Motor neuron (in vitro differentiated cells): Measurements from ENCODE around the gene ACAA1. TPM values are rescaled to one million over a fixed set of nuclear protein-coding genes. Genes with fewer than 3 reads are reported as not detected.
"Not testable (repeated sequence)": the region's sequence is repeated elsewhere in the genome, so short reads cannot be mapped to it uniquely, and the experiment has no call there.

Source experiments
- ATAC-seq, 8 experiments: fragments of 200-7000 bp; cut with Tn5 transposase; replicated peaks in 6 of 8; 2 replicates each; pipeline ENCODE4 v1.8.0; 2021; ENCODE audit warnings: mild to moderate bottlenecking in 8 of 8, moderate library complexity in 8 of 8
- H3K27ac ChIP-seq, 2 donors: fragments of 250-450 bp; sonication (Bioruptor Pico); 2 replicates each; pipeline ENCODE4 v1.9.0; 2021; ENCODE audit warnings: antibody characterized with exemption in 2 of 2, mild to moderate bottlenecking in 2 of 2, moderate library complexity in 1 of 2
- H3K4me1 ChIP-seq, 2 donors: fragments of 250-450 bp; sonication (Bioruptor Pico); replicated peaks in 1 of 2; 2 replicates each; pipeline ENCODE4 v1.6.1; 2021; ENCODE audit warnings: antibody characterized with exemption in 2 of 2, mild to moderate bottlenecking in 2 of 2, moderate library complexity in 1 of 2
- H3K4me3 ChIP-seq, 5 donors: fragments of 250-450 bp; sonication (Bioruptor Pico); 2 replicates each; pipeline ENCODE4 v1.9.0; 2021; ENCODE audit warnings: antibody characterized with exemption in 5 of 5, mild to moderate bottlenecking in 5 of 5, moderate library complexity in 4 of 5
- WGBS, 10 experiments: fragments of 450-650 bp; shearing (Covaris generic); methylation state at CpG; one replicate each; pipeline ENCODE4 v1.0.0; 2022; 5-methylcytosine and 5-hydroxymethylcytosine counted together
- in situ Hi-C, 9 experiments: fragments of 400-800 bp; cut with MboI; loops; one replicate each; pipeline ENCODE4 v1.15.0; 2021; ENCODE audit warnings: low sequenced_read_pairs in 9 of 9, low pct_unique_long_range_greater_than_20kb in 2 of 9; ENCODE audit not compliant: unreplicated experiment in 9 of 9
- total RNA-seq, 8 experiments: library from RNA; unstranded; fragments of 300-600 nt; gene quantifications; 2 replicates each; pipeline versions ENCODE4 v1.2.3 to v1.2.4, GENCODE V29; 2022

ACAA1 gene
- total RNA-seq, 8 experiments from 2014 or later = 11.3 to 60.3 (median 25.7) TPM

GRCh38 chr3:38138349-38139190 is 1.6 kb upstream of the ACAA1 start, which contains the start of gene MYD88:
TSS of gene MYD88 (plus strand) at chr3:38138661. CDS start at chr3:38138701, 40 bp downstream.
- H3K27ac ChIP-seq = peak within 1 kb of the TSS; percentile 30 to 57
- in situ Hi-C loops = no loop called here
- peak within 1 kb of the TSS; percentile 78 to 97 (median 88) for H3K4me3 ChIP-seq
- ATAC-seq = peak in 3 of 8 experiments; percentile 13 to 26 (median 22)
- 6 to 31% methylated on average over 10 to 23 of the region's 65 CpGs; no CpG with 5 or more reads in 8 of the 10 experiments for WGBS, 10 experiments
- peaks cover 12 to 16% of the 10 kb centered on the region in 2 donors for H3K4me1 ChIP-seq

- in situ Hi-C loops = no loop called here
- WGBS, 10 experiments = 0 to 67% (median 21%) methylated on average over 2 to 13 of the region's 22 CpGs; no CpG with 5 or more reads in 1 of the 10 experiments
- peak in 1 of 8 experiments; percentile 20 for ATAC-seq
- peak overlapping the region; percentile 30 to 57 for H3K27ac ChIP-seq
- H3K4me3 ChIP-seq = peak overlapping the region; percentile 78 to 97 (median 88)
- peaks cover 12 to 16% of the 10 kb centered on the region in 2 donors for H3K4me1 ChIP-seq
Observed at GRCh38 chr3:38137615-38138348, 855 bp upstream of the ACAA1 start.

GRCh38 chr3:38136393-38136776 is 542 bp downstream of the ACAA1 start:
- 0 to 17% (median 4%) methylated on average over 1 to 18 of the region's 20 CpGs; no CpG with 5 or more reads in 5 of the 10 experiments for WGBS, 10 experiments
- Histone ChIP-seq H3K27ac (peak overlapping the region; percentile 42 to 64), H3K4me1 (peaks cover 12 to 16% of the 10 kb centered on the region in 2 donors), H3K4me3 (peak overlapping the region; percentile 78 to 97 (median 88))
- ATAC-seq = peak in 6 of 8 experiments; percentile 0 to 12 (median 3)
- in situ Hi-C loops = no loop called here

GRCh38 chr3:38135621-38136277 is 1.2 kb downstream of the ACAA1 start:
- Histone ChIP-seq H3K4me1 (peaks cover 12 to 16% of the 10 kb centered on the region in 2 donors), H3K4me3 (peak overlapping the region; percentile 78 to 97 (median 88))
- 56 to 100% (median 72%) methylated on average over 1 to 8 of the region's 10 CpGs; no CpG with 5 or more reads in 2 of the 10 experiments for WGBS, 10 experiments
- in situ Hi-C loops, ATAC-seq, H3K27ac ChIP-seq: not testable (repeated sequence)

GRCh38 chr3:38134517-38135143 is 2.3 kb downstream of the ACAA1 start:
- H3K4me3 ChIP-seq, H3K27ac ChIP-seq, ATAC-seq, in situ Hi-C loops: not testable (repeated sequence)
- peaks cover 12 to 16% of the 10 kb centered on the region in 2 donors for H3K4me1 ChIP-seq
- 33 to 100% (median 94%) methylated on average over 1 to 8 of the region's 10 CpGs; no CpG with 5 or more reads in 2 of the 10 experiments for WGBS, 10 experiments

- ATAC-seq = no peak
- in situ Hi-C loops = no loop called here
- H3K27ac ChIP-seq = no peak overlapping the region
- WGBS, 10 experiments = 75 to 100% (median 100%) methylated on average over 1 to 6 of the region's 10 CpGs; no CpG with 5 or more reads in 3 of the 10 experiments
- no peak overlapping the region for H3K4me3 ChIP-seq
- peaks cover 7 to 11% of the 10 kb centered on the region in 2 donors for H3K4me1 ChIP-seq
Observed at GRCh38 chr3:38133557-38134405, 3.1 kb downstream of the ACAA1 start.

- Histone ChIP-seq H3K4me3 (no peak overlapping the region), H3K4me1 (peaks cover 7 to 10% of the 10 kb centered on the region in 2 donors), H3K27ac (no peak overlapping the region)
- WGBS, 10 experiments = 60 to 100% (median 95%) methylated on average over 1 to 3 of the region's 3 CpGs; no CpG with 5 or more reads in 3 of the 10 experiments
- no peak for ATAC-seq
- in situ Hi-C loops = no loop called here
Observed at GRCh38 chr3:38133209-38133556, 3.7 kb downstream of the ACAA1 start.

GRCh38 chr3:38131621-38132369 is 5.1 kb downstream of the ACAA1 start:
- Histone ChIP-seq H3K4me1 (peaks cover 5 to 7% of the 10 kb centered on the region in 2 donors), H3K27ac (no peak overlapping the region), H3K4me3 (no peak overlapping the region)
- peak in 3 of 8 experiments; percentile 25 to 57 (median 35) for ATAC-seq
- WGBS, 10 experiments = 28 to 83% (median 40%) methylated on average over 1 to 5 of the region's 6 CpGs; no CpG with 5 or more reads in 3 of the 10 experiments
- in situ Hi-C loops = no loop called here

- no peak overlapping the region for H3K4me3 ChIP-seq
- no peak overlapping the region for H3K27ac ChIP-seq
- 60 to 100% (median 96%) methylated on average over 1 to 2 of the region's 3 CpGs; no CpG with 5 or more reads in 4 of the 10 experiments for WGBS, 10 experiments
- no peak for ATAC-seq
- peaks cover 2 to 4% of the 10 kb centered on the region in 2 donors for H3K4me1 ChIP-seq
- in situ Hi-C loops = no loop called here
Observed at GRCh38 chr3:38130631-38131065, 6.3 kb downstream of the ACAA1 start.

GRCh38 chr3:38129058-38129457 is 7.9 kb downstream of the ACAA1 start:
- no peak for ATAC-seq
- in situ Hi-C loops = no loop called here
- 80 to 100% (median 100%) methylated on average over 1 to 3 of the region's 5 CpGs; no CpG with 5 or more reads in 4 of the 10 experiments for WGBS, 10 experiments

GRCh38 chr3:38128303-38128655 is 8.6 kb downstream of the ACAA1 start:
- H3K4me3 ChIP-seq = no peak overlapping the region
- in situ Hi-C loops = no loop called here
- 100% methylated on average over 1 of the region's 1 CpG; no CpG with 5 or more reads in 7 of the 10 experiments for WGBS, 10 experiments
- no peaks in the 10 kb centered on the region for H3K4me1 ChIP-seq
- H3K27ac ChIP-seq = no peak overlapping the region
- no peak for ATAC-seq

More at GRCh38 chr3:38129058-38129457, 7.9 kb downstream of the ACAA1 start:
- H3K4me1 ChIP-seq = no peaks in the 10 kb centered on the region
- H3K27ac ChIP-seq = no peak overlapping the region
- H3K4me3 ChIP-seq = no peak overlapping the region
